OCI-LY1 (cell line): ENCODE measurements around the gene SMAD3.

Experiments used
- CTCF ChIP-seq: fragments of 200-600 bp; sonication (generic), shearing (Covaris generic); IDR thresholded peaks from 2 replicates; pipeline ENCODE4 v1.5.1; 2017; ENCODE audit warnings: mild to moderate bottlenecking, antibody characterized with exemption, low read length, moderate library complexity, mixed read lengths
- EZH2 ChIP-seq: fragments of 200-600 bp; sonication (generic), shearing (Covaris generic); IDR thresholded peaks from 2 replicates; pipeline ENCODE4 v1.8.0; 2017; ENCODE audit warnings: borderline replicate concordance, mixed run types, mild to moderate bottlenecking, antibody characterized with exemption, low read length, moderate library complexity, mixed read lengths

- TF ChIP-seq CTCF, result no peak
- TF ChIP-seq EZH2, result no peak
Measured at GRCh38 chr15:67068710-67069400, 3.5 kb downstream of the SMAD3 start.
